ENCODE measurements around the gene NFIA. TPM values are rescaled to one million over a fixed set of nuclear protein-coding genes. Genes with fewer than 3 reads are reported as not detected.

The NFIA gene
- total RNA-seq, 1 experiment from 2014 or later = 20.9 TPM

GRCh38 chr1:61093525-61094137 lies 11.3 kb downstream of the NFIA start:
- no peaks in the 10 kb centered on the region; the same call in 1 of the 2 replicates for H3K36me3 ChIP-seq (ENCODE audit: control insufficient read depth, insufficient read depth, low read length)
- no peak overlapping the region for H3K27ac ChIP-seq (ENCODE audit: low read length)
- ChIA-PET POLR2A (no interaction called here), CTCF (no interaction called here)
- intact Hi-C loops (cut with micrococcal nuclease; ENCODE audit: unreplicated experiment) (no loop called here), in situ Hi-C loops (cut with HindIII; ENCODE audit: low pct_unique_long_range_greater_than_20kb, low sequenced_read_pairs) (no loop called here)
- no TSS peak for BruUV-seq (replicated peaks)
- DNase-seq (ENCODE audit: low read depth, low spot score) = no peak
- no peak overlapping the region for H3K4me3 ChIP-seq (ENCODE audit: low read depth in 2 of 2, low read length in 2 of 2)
- H3K27me3 ChIP-seq (ENCODE audit: control insufficient read depth, insufficient read depth, low read length) = no peaks in the 10 kb centered on the region
- no peaks in the 10 kb centered on the region for H3K9me3 ChIP-seq (ENCODE audit: control insufficient read depth, insufficient read depth, low read depth, low read length)
- ATAC-seq = no peak
- no peak for TF ChIP-seq CTCF (IDR thresholded peaks at IDR 0.05)
- no peak for TF ChIP-seq POLR2AphosphoS5 (IDR thresholded peaks at IDR 0.05; ENCODE audit: low read depth, low read length)
- no peak for TF ChIP-seq TCF7L2 (IDR thresholded peaks at IDR 0.05; ENCODE audit: low read depth, low read length)
- TF ChIP-seq SIN3A (IDR thresholded peaks at IDR 0.05; ENCODE audit: borderline replicate concordance, insufficient read depth, low read depth, low read length) = no peak
- H3K4me1 ChIP-seq (ENCODE audit: control insufficient read depth, insufficient read depth, low read length) = peaks cover 31% of the 10 kb centered on the region

GRCh38 chr1:61094677-61095469 lies 12.5 kb downstream of the NFIA start:
- TF ChIP-seq TCF7L2 (IDR thresholded peaks at IDR 0.05; ENCODE audit: low read depth, low read length) (no peak), SIN3A (IDR thresholded peaks at IDR 0.05; ENCODE audit: borderline replicate concordance, insufficient read depth, low read depth, low read length) (no peak), POLR2AphosphoS5 (IDR thresholded peaks at IDR 0.05; ENCODE audit: low read depth, low read length) (no peak), REST (IDR thresholded peaks at IDR 0.05; ENCODE audit: insufficient read depth in 1 of 2, low read depth in 2 of 2, low read length in 1 of 2) (no peak), CTCF (IDR thresholded peaks at IDR 0.05) (no peak)
- no peak overlapping the region for H3K4me3 ChIP-seq (ENCODE audit: low read depth in 2 of 2, low read length in 2 of 2)
- intact Hi-C loops (cut with micrococcal nuclease; ENCODE audit: unreplicated experiment) (no loop called here), in situ Hi-C loops (cut with HindIII; ENCODE audit: low pct_unique_long_range_greater_than_20kb, low sequenced_read_pairs) (no loop called here)
- H3K27me3 ChIP-seq (ENCODE audit: control insufficient read depth, insufficient read depth, low read length) = no peaks in the 10 kb centered on the region
- no peak for DNase-seq (ENCODE audit: low read depth, low spot score)
- ATAC-seq = no peak
- POLR2A ChIA-PET = no interaction called here
- no peaks in the 10 kb centered on the region; the same call in 1 of the 2 replicates for H3K36me3 ChIP-seq (ENCODE audit: control insufficient read depth, insufficient read depth, low read length)
- CTCF ChIA-PET = interaction anchor here (0.5 to 0.6 kb wide), 3 partner anchors 54 to 408 kb away, joined by 5 read pairs; no protein-coding TSS in a partner anchor
- BruUV-seq (replicated peaks) = no TSS peak
- H3K27ac ChIP-seq (ENCODE audit: low read length) = no peak overlapping the region
- H3K4me1 ChIP-seq (ENCODE audit: control insufficient read depth, insufficient read depth, low read length) = peaks cover 21% of the 10 kb centered on the region
- no peaks in the 10 kb centered on the region for H3K9me3 ChIP-seq (ENCODE audit: control insufficient read depth, insufficient read depth, low read depth, low read length)

Data from Panc1 (cell line).